Posterior vena cava (tissue), 2 donors: ENCODE data around the gene NME7. TPM values are rescaled to one million over a fixed set of nuclear protein-coding genes. Genes with fewer than 3 reads are reported as not detected.
"Not testable (repeated sequence)": the region's sequence is repeated elsewhere in the genome, so short reads cannot be mapped to it uniquely, and the experiment has no call there.

Source experiments
- DNase-seq: peaks from one replicate; pipeline ENCODE4 v3.0.0-alpha.2; 2020; ENCODE audit warnings: low spot score
- intact Hi-C, 2 donors: fragments of 100-400 bp; cut with DNase I; formaldehyde crosslinking; loops; one replicate each; pipeline versions ENCODE4 v1.14.1 to v1.14.2; 2022 to 2023
- total RNA-seq, 2 donors: library from RNA; stranded (reverse); fragmentation: NEBNext Ultra II Directional; extraction: Animal tissue kit (Norgen Biotek cat#: 25700); gene quantifications; one replicate each; pipeline ENCODE4 v1.2.1, GENCODE V29; 2021
- donor health status: DM: yes; HTN: yes; CAD: no.
- donor health status: DM: yes; HTN: yes; CAD: no.

The NME7 gene
- total RNA-seq, 2 donors from 2014 or later = 13.6 to 14.2 TPM

GRCh38 chr1:169196161-169196560, 171.4 kb downstream of the NME7 start:
- intact Hi-C loops = no loop called here
- DNase-seq = no peak

DNA sequence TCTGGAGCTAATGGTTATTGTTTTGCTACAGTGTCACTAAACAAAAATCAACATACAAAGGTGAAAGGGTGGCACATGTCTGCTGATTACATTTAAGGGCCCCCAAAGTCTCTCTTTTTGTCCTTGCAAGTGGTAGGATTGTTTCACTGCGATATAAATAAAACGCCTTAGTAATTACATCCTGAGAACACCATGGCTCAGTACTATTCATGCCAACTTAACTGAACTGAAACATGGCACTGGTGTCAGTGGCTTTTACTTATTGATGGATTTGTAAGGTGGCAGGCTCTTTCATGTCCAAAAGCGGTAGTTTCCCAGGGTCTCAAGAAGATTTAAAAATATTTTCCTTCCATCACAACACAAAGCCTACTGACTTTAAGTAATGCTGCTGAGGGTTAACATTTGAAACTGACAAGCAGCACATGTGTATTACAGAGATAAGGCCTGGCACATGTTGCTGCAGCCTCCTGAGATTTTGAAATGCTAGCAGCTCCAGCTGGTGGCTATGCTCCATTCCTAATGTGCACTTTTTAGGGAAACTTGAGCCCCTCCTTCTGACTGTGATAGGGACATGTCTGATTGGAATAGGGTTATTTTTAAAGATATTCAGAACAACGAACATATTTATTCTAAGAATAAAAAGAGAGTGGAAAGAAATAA, 174.3 kb downstream of the NME7 start:
- intact Hi-C loops = no loop called here
- DNase-seq = no peak

DNA sequence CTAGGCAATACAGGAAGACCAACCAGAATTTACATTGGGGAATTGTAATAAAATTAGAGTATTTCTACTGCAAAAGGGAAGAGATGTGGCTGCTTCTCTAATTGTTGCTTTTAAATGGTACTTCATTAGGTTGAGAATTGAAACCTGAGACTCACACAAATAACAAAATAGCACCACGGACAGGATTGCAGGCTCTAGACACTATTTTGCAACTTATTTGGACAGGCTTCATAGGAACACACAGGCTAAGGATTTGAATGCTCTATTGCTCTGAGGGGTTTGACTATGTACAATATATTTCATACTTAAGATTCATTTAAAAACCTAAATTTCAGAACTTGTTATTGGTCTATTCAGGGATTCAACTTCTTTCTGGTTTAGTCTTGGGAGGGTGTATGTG, 181.5 kb downstream of the NME7 start:
- no peak for DNase-seq
- intact Hi-C loops = no loop called here

DNA sequence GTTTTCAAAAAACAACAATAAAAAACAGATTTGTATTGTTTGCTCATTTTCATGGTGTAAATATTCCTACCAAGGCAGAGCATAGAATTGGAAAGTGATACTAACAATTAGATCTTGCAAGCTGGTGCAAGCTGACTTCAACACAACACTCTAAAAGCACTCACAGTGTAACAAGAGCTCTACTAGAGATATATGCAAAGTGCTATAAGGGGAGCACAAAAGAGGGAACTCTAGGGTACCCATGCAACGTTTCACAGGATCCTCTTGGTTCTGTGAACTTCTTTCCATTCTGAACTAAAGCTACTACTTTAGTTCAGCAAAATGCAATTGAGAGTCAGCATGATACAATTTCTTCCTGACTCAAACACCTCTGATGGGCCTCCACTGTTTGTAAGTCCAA, 182.8 kb downstream of the NME7 start:
- intact Hi-C loops = no loop called here
- DNase-seq = no peak

DNA sequence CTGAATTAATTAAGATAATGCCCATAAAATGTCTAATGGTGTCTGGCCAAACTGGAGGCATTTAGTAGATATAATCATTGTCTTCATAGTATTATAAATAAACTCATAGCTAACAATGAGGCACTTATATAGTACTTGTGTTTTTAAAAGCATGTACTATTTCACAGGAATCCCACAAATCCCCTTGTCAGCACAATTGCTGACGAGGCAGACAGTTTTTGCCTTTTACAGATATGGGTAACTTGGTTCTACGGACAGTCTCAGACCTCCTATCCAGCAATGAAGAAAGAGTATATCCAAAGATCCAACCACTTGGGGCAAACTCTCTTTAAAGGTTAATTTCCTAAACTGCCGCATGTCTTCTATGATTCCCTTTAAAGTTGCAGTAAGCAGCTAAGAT, 187.4 kb downstream of the NME7 start:
- DNase-seq = no peak
- intact Hi-C loops = no loop called here

GRCh38 chr1:169179431-169179830, 188.2 kb downstream of the NME7 start:
- intact Hi-C loops, DNase-seq: not testable (repeated sequence)

DNA sequence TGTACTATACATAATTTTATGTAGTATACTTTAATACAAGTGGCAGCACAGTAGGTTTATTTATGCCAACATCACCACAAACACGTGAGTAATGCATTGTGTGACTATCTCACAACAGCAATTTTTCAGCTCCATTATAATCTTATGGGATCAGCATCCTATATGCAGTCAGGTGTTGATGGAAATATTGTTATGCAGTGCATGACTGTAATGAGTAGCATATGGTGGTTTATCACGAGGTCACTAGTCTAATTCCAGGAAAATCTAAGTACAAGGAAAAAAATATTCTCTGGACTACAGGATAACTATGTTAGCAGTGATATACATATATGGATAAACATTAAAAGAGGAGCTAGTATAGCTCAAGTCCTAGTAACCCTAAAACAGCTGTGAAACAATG, 192.1 kb downstream of the NME7 start:
- DNase-seq = no peak
- intact Hi-C loops = no loop called here

DNA sequence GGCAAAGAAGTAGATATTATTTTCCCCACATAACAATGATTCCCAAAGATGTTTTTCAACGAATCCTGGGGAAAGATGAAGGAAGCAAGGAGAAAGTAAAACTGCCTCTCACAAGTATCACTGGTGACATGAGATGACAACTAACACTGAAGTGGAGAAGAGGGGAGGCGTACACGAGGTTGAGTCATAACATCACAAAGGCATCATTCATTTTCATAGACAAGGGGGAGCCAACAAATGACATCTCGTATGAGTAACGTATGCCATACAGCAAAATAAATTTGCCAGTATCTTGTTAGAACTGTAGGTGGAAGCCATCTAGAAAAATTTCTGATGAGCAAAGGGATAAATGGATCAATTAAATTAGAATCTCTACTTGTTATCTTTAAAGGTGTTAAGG, 204.5 kb downstream of the NME7 start:
- intact Hi-C loops = no loop called here
- DNase-seq = no peak

- DNase-seq = no peak
These were observed 206.0 kb downstream of the NME7 start for GRCh38 chr1:169161496-169162194.

DNA sequence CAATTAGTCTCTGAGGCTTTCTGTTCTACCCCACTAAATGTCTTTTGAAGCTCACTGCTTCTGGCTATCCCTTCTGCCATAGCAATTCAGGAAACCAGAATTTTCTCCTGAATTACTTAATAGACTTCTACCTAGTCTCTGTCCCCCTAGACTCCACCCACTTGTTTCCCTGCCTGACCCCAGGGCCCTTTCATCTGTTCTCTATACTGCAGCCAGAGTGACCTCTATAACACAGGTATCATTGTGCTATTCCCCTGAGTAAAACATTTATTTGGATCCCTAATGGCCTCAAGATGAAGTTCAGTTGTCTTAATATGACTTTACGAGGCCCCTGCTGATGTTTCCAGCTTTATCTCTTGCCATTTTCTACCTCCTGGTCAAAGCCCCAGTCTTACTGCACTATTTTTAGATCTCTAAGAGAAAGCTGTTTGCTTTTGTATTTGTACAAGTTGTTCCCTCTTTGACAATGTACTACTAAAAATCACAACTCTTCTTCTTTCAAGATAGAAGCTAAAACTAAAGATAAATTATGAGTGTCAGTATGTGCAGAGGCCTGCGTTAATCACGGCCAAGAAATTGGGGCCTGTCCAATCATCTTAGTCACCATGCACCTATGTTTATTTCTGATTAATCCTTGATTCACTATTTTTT, 206.6 kb downstream of the NME7 start:
- no peak for DNase-seq
- intact Hi-C loops = no loop called here

More at GRCh38 chr1:169161496-169162194, 206.0 kb downstream of the NME7 start:
- intact Hi-C loops = no loop called here

- DNase-seq = no peak
- intact Hi-C loops = no loop called here
These were observed 211.0 kb downstream of the NME7 start for GRCh38 chr1:169156580-169156979.

- no peak for DNase-seq
- intact Hi-C loops = no loop called here
These were observed 211.9 kb downstream of the NME7 start for GRCh38 chr1:169155675-169156074.

DNA sequence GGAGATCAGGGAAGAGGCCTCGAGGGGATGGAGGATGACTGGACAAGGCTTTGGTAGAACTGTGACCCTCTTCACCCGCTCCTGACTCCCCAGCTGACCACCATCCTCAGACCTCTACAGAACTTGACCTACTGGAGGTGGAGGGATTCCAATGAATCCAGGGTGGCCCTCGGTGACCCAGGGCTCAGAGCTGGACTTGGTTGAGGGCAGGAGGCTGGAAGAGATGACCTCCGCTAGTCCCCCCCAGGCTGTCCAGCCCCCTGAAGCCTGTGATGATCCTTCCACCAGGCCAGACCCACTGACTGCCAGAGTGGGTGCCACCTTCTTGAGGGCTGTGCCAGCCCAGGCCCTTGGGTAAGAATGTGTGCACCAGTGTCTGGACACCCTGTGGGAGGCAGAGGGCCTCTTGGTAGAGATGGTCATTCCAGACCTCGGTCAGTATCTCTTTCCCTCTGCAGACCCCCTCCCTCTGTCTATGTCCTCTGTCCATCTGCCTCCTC, 216.2 kb downstream of the NME7 start:
- intact Hi-C loops = no loop called here
- DNase-seq = peak; percentile 71

GRCh38 chr1:169150641-169151337, 216.8 kb downstream of the NME7 start:
- intact Hi-C loops = no loop called here
- peak; percentile 68 for DNase-seq

DNA sequence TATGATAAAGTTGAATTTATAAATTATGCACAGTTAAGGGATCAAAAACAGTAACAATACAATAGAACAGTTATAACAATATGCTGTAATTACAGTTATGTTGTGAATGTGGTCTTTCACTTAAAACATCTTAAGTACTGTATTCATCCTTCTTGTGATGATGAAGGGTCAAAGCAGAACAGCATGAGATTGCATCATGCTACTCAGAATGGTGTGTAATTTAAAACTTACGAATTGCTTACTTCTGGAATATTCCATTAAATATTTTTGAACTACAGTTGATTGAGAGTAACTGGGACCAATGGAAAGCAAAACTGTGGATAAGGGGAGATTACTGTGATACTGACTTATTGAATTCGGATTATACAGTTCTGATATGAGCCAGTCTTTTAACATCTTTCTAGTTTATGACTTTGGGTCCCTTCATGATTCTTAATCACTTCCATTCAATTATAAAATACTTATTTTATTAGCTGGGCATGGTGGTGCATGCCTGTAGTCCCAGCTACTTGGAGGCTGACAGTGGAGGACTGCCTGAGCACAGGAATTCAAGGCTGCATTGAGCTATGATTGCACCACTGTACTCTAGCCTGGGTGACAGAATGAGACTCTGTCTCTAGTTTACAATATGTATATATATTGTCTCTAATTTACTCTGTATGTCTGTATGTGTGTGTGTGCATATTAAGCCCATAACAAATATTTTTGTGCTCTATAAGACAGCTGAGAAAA, 217.9 kb downstream of the NME7 start:
- intact Hi-C loops = no loop called here
- DNase-seq = no peak

- no peak for DNase-seq
- intact Hi-C loops = no loop called here
These were observed 218.9 kb downstream of the NME7 start for GRCh38 chr1:169148472-169149252.

DNA sequence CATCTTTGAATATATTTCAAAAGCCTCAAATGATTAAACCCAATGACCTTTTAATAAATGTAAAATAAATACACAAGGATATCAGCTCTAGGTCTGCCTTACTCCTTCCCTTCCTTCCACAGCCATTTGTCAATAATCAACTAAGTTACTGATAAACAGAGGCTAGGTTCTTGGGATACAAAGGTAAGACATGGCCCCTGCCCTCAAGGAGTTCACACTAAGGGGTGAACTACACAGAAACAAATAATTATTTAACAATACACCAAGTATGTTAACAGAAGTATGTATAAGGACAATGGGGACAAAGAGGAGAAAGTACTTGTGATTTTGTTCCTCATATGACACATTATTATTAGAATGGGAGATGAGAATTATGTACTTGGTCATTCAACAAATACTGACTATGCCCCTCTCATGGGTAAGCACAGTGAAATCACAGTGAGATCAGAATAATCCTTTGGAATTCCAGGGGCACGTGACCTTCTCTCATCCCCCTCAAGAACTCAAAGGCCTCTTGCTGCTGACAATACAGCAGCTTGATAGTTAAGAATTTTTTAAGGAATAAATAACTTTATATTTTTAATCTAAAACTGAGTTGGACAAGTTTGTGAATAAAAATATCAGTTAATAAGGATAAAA, 220.9 kb downstream of the NME7 start:
- intact Hi-C loops = no loop called here
- DNase-seq = no peak
